Uterus (tissue), 4 donors: ENCODE measurements around the gene NANOS1. TPM values are rescaled to one million over a fixed set of nuclear protein-coding genes. Genes with fewer than 3 reads are reported as not detected.

Experiments
- DNase-seq, 2 donors: peaks; one replicate each; pipeline ENCODE4 v3.0.0-alpha.2; 2019 to 2020
- H3K27ac ChIP-seq, 2 donors: fragments of 200-600 bp; sonication (generic); 1 replicate in 1 of 2; 2 replicates in 1 of 2; pipeline ENCODE4 v1.5.1; 2016 to 2018
- H3K27me3 ChIP-seq, 2 donors: fragments of 200-600 bp; sonication (generic); one replicate each; pipeline ENCODE4 v1.5.1; 2018 to 2019; ENCODE audit warnings: control low read depth in 1 of 2
- H3K36me3 ChIP-seq, 2 donors: fragments of 200-600 bp; sonication (generic); one replicate each; pipeline ENCODE4 v1.5.1; 2019; ENCODE audit warnings: control low read depth in 1 of 2
- H3K4me1 ChIP-seq, 2 donors: fragments of 200-600 bp; sonication (generic); one replicate each; pipeline ENCODE4 v1.5.1; 2018 to 2019; ENCODE audit warnings: control low read depth in 1 of 2
- H3K4me3 ChIP-seq, 2 donors: fragments of 200-600 bp; sonication (generic); 1 replicate in 1 of 2; 2 replicates in 1 of 2; pipeline ENCODE4 v1.5.1; 2018 to 2019; ENCODE audit warnings: mild to moderate bottlenecking in 1 of 2
- H3K9me3 ChIP-seq, 2 donors: fragments of 200-600 bp; sonication (generic); one replicate each; pipeline ENCODE4 v1.5.1; 2019; ENCODE audit warnings: control low read depth in 1 of 2
- POLR2A ChIP-seq, 2 donors: fragments of 450-650 bp; IDR thresholded peaks; one replicate each; pipeline ENCODE4 v1.6.1; 2016; ENCODE audit warnings: antibody characterized with exemption in 2 of 2, mild to moderate bottlenecking in 1 of 2, moderate library complexity in 1 of 2
- intact Hi-C: fragments of 100-400 bp; cut with DNase I; formaldehyde crosslinking; loops from one replicate; pipeline ENCODE4 v1.15.1; 2023; ENCODE audit warnings: low total_unique reads
- total RNA-seq, 4 donors: library from RNA; depleted of rRNA in 3 of 4; stranded (reverse); fragments of >200 nt in 3 of 4; gene quantifications; one replicate each; pipeline versions ENCODE4 v1.1.0 to v1.2.4, GENCODE V29; 2014 to 2023
- TF ChIP-seq, protein P1 (sequence below), 4 experiments: fragments of 200-600 bp in 2 of 4; fragments of 450-650 bp in 2 of 4; sonication (generic) in 2 of 4; IDR thresholded peaks; one replicate each; pipeline ENCODE4 v1.5.1; 2016 to 2019; ENCODE audit warnings: antibody characterized with exemption in 4 of 4, mild to moderate bottlenecking in 2 of 4, moderate library complexity in 1 of 4
- donor health status: DM: yes; HTN: yes; CAD: no.

Gene NANOS1
- total RNA-seq, 4 donors from 2014 or later: 0.29 to 4.5 (median 2.1) TPM

DNA sequence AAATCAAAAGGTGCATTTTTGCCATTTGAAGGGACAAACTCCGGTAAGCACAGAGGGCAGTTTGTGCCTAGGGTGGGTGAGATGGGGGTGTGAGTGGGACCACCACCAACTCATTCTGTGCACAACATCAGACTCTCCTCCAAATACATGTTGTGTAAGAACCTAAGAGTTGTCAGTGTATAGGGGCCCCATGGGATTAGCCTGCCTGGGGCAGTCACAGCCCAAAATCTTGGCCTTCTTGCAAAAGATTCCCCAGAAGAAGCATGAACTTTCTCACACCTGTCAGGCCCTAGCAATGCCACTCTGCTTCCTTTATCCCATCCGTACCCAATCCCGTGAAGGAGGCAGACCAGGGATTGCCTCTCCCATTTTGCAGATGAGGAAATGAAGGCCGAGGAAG lies 47.1 kb upstream of the NANOS1 start:
- no peaks in the 10 kb centered on the region for H3K27me3 ChIP-seq
- H3K36me3 ChIP-seq: no peaks in the 10 kb centered on the region
- no peak overlapping the region for H3K4me3 ChIP-seq
- no peak overlapping the region for H3K27ac ChIP-seq
- H3K9me3 ChIP-seq: peaks cover 0 to 13% of the 10 kb centered on the region in 2 donors
- DNase-seq: no peak
- no peaks in the 10 kb centered on the region for H3K4me1 ChIP-seq
- TF ChIP-seq, protein P1, sequence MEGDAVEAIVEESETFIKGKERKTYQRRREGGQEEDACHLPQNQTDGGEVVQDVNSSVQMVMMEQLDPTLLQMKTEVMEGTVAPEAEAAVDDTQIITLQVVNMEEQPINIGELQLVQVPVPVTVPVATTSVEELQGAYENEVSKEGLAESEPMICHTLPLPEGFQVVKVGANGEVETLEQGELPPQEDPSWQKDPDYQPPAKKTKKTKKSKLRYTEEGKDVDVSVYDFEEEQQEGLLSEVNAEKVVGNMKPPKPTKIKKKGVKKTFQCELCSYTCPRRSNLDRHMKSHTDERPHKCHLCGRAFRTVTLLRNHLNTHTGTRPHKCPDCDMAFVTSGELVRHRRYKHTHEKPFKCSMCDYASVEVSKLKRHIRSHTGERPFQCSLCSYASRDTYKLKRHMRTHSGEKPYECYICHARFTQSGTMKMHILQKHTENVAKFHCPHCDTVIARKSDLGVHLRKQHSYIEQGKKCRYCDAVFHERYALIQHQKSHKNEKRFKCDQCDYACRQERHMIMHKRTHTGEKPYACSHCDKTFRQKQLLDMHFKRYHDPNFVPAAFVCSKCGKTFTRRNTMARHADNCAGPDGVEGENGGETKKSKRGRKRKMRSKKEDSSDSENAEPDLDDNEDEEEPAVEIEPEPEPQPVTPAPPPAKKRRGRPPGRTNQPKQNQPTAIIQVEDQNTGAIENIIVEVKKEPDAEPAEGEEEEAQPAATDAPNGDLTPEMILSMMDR (IDR thresholded peaks at IDR 0.05): no peak
- TF ChIP-seq POLR2A (IDR thresholded peaks at IDR 0.05): no peak
- intact Hi-C loops: no loop called here

DNA sequence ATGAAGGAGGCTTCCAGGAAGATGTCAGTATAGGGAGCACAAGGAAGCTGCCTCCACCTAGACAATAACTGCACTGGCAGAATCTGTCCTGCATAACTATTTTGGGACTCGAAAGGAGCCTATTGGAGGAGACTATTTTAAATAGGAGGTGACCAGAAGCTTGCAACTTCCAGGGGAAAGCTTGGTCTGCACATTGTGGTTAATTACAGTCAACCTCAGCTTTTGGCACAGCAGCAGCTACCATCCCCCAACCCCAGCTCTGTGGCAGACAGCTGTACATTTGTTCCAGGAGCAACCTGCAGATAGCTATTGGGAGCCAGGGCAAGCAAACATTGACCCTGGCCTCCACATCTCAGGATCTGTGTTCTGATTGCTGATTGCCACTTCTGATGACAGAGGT lies 46.3 kb upstream of the NANOS1 start:
- intact Hi-C loops: no loop called here

DNA sequence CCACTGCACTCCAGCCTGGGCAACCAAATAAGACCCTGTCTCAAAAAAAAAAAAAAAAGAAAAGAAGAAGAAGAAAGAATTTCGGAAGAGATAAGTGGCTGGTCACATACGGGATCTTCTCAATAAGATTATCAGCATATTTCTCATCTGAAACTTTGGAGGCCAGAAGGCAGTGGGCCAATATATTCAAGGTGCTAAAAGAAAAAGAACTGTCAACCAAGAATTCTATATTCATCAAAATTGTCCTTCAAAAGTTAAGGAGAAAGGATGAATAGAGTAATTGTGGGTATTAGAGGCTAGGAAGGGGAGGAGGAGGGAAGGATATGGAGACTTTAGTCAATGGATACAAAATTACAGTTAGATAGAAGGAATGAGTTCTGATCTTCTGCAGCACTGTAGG lies 43.9 kb upstream of the NANOS1 start:
- Histone ChIP-seq H3K9me3 (peaks cover 0 to 13% of the 10 kb centered on the region in 2 donors), H3K27ac (no peak overlapping the region), H3K4me1 (no peaks in the 10 kb centered on the region), H3K36me3 (no peaks in the 10 kb centered on the region), H3K27me3 (no peaks in the 10 kb centered on the region), H3K4me3 (no peak overlapping the region)
- intact Hi-C loops: no loop called here
- DNase-seq: no peak
- TF ChIP-seq, protein P1 (IDR thresholded peaks at IDR 0.05): no peak
- no peak for TF ChIP-seq POLR2A (IDR thresholded peaks at IDR 0.05)

More for the DNA sequence above, 46.3 kb upstream of the NANOS1 start:
- Histone ChIP-seq H3K9me3 (peaks cover 0 to 13% of the 10 kb centered on the region in 2 donors), H3K36me3 (no peaks in the 10 kb centered on the region), H3K4me1 (no peaks in the 10 kb centered on the region), H3K4me3 (no peak overlapping the region), H3K27ac (no peak overlapping the region), H3K27me3 (no peaks in the 10 kb centered on the region)
- TF ChIP-seq POLR2A (IDR thresholded peaks at IDR 0.05): no peak
- TF ChIP-seq, protein P1 (IDR thresholded peaks at IDR 0.05): no peak
- DNase-seq: no peak

DNA sequence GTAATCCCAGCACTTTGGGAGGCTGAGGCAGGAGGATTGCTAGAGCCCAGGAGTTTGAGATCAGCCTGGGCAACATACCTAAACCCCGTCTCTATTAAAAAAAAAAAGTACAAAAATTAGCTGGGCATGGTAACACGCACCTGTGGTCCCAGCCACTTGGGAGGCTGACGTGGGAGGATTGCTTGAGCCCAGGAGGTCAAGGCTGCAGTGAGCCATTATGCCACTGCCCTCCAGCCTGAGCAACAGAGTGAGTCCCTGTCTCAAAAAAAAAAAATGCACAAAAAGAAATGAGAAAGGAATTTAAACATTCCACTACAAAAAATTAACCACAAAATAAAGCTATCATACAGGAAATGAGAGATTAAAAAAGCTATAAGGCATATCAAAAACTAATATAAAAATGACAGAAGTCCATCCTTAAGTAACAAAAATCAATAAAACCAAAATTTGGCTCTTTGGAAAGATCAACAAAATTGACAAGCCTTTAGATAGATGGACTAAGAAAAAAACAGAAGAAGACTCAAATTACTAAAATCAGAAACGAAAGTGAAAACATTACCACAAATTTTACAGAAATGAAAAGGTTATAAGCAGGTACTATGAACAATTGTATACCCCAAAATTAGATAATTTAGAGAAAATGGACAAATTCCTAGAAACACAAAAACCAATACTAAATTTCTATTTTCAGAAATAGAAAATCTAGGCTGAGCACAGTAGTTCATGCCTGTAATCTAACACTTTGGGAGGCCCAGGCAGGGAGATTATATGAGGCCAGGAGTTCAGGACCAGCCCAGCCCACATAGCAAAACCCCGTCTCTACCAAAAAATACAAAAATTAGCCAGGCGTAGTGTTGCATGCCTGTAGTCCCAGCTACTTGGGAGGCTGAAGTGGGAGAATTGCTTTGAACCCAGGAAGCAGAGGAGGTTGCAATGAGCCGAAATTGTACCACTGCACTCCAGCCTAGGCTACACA lies 42.4 kb upstream of the NANOS1 start:
- no peak for TF ChIP-seq POLR2A (IDR thresholded peaks at IDR 0.05)
- TF ChIP-seq, protein P1 (IDR thresholded peaks at IDR 0.05): no peak
- Histone ChIP-seq H3K36me3 (no peaks in the 10 kb centered on the region), H3K4me1 (no peaks in the 10 kb centered on the region), H3K9me3 (peaks cover 0 to 13% of the 10 kb centered on the region in 2 donors), H3K27me3 (no peaks in the 10 kb centered on the region), H3K4me3 (no peak overlapping the region), H3K27ac (no peak overlapping the region)
- no peak for DNase-seq
- intact Hi-C loops: no loop called here

DNA sequence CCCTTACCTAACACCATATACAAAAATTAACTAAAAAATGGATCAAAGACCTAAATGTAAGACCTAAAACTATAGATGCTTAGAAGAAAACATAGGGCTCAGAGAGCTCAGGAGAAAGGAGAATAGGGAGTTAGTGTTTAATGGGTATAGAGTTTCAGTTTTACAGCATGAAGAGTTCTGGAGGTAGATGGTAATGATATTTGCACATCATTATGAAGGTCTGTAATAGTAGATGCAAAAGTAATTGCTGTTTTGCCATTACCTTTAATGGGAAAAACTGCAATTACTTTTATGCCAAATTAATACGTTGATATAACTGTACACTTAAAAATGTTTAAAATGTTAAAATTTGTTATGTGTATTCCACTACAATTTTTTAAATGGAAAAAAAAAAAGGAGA lies 39.2 kb upstream of the NANOS1 start:
- no peak for TF ChIP-seq POLR2A (IDR thresholded peaks at IDR 0.05)
- TF ChIP-seq, protein P1 (IDR thresholded peaks at IDR 0.05): no peak
- Histone ChIP-seq H3K36me3 (no peaks in the 10 kb centered on the region), H3K9me3 (peaks cover 0 to 6% of the 10 kb centered on the region in 2 donors), H3K4me3 (no peak overlapping the region), H3K27me3 (no peaks in the 10 kb centered on the region), H3K27ac (no peak overlapping the region), H3K4me1 (no peaks in the 10 kb centered on the region)
- DNase-seq: no peak
- intact Hi-C loops: no loop called here
